OCI-LY7 (cell line): ENCODE measurements around the gene COPZ1.

Source experiments
- CTCF ChIP-seq: fragments of 200-600 bp; sonication (generic); conservative IDR thresholded peaks from 2 replicates; pipeline ENCODE4 v1.5.1; 2014; ENCODE audit warnings: mild to moderate bottlenecking, antibody characterized with exemption, low read length, moderate library complexity, mixed read lengths
- EZH2phosphoT487 ChIP-seq: fragments of 200-600 bp; sonication (generic); IDR thresholded peaks from 2 replicates; pipeline ENCODE4 v1.6.1; 2018; ENCODE audit warnings: low read depth, borderline replicate concordance, mild to moderate bottlenecking, mixed run types, antibody characterized with exemption, low read length, moderate library complexity, mixed read lengths

GRCh38 chr12:54401119-54401518 lies 76.2 kb downstream of the COPZ1 start:
- TF ChIP-seq CTCF = no peak
- TF ChIP-seq EZH2phosphoT487 = no peak
